Activated CD8-positive, alpha-beta memory T cell treated with anti-CD3 and anti-CD28 coated beads for 48 hours (primary cell): ENCODE measurements around the gene ZSCAN25.
"Not testable (repeated sequence)": the region's sequence is repeated elsewhere in the genome, so short reads cannot be mapped to it uniquely, and the experiment has no call there.

ENCODE experiments used
- DNase-seq, 3 experiments: peaks; one replicate each; pipeline ENCODE4 v3.0.0-alpha.2; 2020; ENCODE audit warnings: low read depth in 2 of 3, low spot score in 2 of 3

ZSCAN25 gene

DNA sequence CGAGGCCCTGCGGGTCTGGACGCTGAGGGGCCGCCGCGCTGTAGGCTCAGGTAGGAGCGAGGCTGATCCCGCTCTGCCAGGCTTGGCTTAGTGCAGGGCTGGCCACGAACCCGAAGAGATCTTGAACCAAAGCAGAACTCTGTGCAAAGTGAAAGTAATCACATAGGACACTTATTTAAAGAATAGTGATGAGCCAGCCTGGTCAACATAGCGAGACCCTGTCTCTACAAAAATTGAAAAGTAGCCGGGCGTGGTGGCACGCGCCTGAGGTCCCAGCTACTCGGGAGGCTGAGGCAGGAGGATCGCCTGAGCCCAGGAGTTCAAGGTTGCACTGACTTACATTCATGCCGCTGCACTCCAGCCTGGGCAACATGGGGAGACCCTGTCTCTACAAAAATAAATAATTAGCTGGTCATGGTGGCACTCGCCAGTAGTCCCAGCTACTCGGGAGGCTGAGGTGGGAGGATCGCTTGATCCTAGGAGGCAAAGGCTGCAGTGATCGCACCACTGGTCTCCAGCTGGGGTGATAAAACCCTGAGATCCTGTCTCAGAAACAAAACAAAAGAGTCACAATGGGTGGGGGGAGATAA is 541 bp downstream of the ZSCAN25 start:
- DNase-seq, result no peak

DNA sequence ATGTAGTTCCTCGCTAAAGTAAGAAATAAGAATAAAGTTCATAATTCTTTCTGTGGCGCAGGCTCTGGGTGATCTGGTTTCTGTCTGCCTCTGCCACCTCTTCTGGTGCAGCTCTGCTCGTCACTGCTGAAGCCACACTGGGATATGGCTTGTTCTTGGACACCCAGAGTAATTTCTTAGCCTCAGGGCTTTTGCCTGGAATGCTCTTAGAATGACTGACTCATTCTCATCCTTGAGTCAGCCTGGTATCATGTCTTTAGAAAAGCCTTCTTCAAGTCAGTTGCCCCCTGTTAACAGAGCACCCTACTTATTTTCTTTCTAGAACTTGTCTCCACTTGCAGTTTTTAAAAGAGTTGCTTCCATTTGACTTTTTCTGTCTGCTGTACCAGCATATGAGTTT is 2.0 kb downstream of the ZSCAN25 start:
- DNase-seq, result no peak

DNA sequence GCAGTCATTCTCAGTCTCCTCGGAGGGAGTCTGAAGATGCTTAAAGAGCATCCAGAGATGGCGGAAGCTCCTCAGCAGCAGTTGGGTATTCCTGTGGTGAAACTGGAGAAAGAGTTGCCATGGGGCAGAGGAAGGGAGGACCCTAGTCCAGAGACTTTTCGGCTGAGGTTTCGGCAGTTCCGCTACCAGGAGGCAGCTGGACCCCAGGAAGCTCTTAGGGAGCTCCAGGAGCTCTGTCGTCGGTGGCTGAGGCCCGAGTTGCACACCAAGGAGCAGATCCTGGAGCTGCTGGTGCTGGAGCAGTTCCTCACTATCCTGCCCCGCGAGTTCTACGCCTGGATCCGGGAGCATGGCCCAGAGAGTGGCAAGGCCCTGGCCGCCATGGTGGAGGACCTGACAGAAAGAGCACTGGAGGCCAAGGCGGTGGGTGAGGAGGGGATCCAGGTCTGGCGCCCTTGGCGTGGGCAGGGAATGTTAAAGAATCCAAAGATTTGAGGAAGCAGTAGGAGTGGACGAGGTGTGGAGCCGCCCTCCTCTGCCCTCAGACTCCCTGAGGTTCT is 2.9 kb downstream of the ZSCAN25 start:
- no peak for DNase-seq

DNA sequence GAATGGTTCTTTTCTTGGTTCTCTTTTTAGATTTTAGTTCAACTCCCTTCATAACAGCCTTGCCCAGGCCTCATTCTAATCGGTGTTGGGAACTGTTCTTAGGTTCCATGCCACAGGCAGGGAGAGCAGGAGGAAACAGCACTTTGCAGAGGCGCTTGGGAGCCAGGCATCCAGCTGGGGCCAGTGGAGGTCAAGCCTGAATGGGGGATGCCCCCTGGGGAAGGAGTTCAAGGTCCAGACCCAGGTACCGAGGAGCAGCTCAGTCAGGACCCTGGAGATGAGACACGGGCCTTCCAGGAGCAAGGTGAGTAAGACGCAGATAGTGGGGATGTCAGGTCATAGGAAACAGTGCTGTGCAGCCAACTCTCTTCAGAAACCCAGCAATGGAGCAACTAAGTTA is 4.5 kb downstream of the ZSCAN25 start:
- DNase-seq, result no peak

DNA sequence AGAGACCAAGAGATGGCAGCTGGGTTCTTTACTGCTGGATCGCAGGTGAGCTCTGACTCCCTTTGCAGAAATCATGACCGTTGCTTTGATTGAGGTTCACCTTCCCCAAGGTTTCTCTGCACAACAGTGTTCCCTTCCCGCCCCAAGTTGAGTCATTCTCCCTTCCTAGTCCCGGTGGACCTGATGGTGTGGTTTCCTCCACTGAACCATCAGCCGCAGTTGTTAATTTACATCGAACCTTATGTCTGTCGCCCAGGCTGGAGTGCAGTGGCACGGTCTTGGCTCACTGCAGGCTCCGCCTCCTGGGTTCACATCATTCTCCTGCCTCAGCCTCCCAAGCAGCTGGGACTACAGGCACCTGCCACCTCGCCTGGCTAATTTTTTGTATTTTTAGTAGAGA is 5.8 kb downstream of the ZSCAN25 start:
- no peak for DNase-seq

DNA sequence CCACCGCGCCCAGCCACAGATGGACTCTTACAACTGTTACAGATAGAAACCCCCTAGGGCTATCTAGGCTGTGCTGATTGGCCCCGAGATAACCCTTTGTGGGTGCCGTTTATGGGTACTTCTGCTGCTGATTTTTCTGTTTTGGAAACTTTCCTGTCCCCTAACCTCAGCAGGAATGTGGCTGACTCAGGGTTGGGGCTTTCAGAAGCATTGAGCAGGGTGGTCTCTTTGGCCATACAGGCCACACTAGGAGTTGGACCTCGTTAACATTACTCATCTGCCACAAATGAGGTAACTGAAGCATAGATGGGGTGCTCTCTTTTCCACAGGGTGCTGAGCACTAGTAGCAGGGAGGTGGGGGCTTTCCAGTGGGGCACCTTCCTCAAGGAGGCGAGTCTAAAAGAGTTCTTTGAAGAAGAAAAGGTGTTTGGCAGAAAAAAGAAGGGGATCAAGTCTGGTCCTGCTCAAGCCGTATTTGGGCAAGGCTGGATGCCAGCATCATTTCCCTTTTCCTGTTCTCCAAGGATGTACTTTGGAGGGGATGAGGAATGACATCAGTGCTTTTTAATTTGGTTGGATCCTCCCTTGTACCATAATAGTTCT is 6.4 kb downstream of the ZSCAN25 start:
- no peak for DNase-seq

DNA sequence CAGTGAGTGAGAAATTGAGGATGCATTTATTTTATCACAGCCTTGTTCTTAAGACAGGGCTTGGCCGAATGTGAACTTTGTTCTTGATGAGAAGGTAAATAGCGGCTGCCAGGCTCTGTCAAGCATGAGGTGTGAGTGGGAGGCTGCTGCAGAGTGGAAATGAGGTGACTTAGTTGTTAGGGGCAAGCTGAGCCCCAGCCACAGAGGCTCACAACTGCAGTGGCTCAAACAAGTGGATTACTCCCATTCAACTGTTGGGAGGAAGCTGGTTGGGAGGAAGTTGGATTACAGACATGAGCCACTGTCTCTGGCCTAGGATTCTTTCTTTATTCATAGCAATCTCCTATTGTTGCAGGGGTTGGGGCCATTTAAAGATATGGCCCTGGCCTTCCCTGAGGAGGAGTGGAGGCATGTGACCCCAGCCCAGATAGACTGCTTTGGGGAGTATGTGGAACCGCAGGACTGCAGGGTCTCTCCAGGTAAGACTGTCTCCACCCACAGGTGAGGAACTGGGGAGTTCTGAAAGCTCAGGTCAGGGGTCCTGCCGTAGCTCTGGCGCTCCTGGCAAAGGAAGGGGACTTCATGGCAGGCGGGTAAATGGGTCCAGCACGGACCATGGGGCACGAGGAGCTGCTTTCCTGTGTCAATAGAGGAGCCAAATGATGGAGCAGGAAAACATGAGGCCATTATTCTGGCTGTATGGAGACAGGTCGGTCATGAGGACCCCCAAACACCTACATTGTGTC is 7.1 kb downstream of the ZSCAN25 start:
- DNase-seq, result no peak

DNA sequence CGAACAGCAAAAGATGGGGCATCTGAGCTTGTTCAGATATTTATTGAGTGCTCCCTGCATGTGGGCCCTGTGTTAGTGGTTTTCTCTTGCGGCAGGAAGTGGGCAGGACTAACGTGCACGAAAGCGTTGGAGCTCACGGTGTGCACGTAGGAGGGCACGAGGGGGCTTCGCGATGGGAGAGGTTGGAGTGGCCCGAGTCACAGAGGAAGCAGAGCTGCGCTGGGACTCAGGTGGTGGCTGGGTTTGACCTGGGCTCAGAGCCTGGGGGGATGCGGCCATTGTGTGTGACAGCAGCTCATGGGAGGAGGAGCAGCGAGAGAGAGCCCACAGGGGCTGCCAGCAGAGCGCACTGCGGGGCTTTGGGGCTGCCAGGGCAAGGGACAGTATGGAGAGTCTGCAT is 7.7 kb downstream of the ZSCAN25 start:
- peak in 2 of 3 experiments; percentile 39 to 59 for DNase-seq

DNA sequence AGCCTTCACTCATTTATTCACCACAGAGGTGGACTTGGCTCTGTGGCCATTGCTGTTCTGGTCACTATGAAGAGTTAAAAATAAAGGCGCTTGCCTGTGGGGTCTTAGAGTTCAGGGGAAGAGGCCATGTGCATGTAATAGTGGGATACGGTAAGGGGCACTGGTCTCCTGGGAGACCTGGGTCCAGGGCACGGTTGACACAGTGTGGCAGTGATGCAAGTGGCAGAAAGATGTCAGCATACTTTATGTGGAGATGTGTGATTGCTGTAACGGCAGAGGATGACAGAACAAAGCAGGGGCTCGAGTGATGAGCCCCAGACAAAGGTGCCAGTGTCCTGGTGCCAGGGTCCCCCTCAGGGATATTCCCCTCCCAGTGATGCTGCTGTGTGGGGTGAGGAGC is 8.6 kb downstream of the ZSCAN25 start:
- DNase-seq, result no peak

DNA sequence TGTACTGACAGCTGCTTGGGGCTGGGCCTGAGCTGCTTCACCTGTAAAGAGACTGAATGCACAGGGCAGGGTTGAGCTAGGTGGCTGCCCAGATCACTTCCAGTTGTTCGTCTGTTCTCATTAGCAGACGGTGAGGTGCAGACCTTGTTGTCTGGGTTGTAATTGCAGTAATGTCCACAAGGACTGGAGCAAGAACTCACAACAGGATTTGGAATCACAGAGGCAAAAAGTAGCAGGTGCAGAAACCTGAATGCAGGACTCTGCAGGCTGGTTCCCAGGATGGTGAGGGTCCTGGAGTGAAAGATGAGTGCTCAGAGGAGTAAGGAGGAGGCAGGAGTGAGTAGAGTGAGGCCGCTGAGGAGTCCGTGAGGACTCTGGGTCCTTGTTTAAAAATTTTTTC is 9.2 kb downstream of the ZSCAN25 start:
- DNase-seq, result no peak

DNA sequence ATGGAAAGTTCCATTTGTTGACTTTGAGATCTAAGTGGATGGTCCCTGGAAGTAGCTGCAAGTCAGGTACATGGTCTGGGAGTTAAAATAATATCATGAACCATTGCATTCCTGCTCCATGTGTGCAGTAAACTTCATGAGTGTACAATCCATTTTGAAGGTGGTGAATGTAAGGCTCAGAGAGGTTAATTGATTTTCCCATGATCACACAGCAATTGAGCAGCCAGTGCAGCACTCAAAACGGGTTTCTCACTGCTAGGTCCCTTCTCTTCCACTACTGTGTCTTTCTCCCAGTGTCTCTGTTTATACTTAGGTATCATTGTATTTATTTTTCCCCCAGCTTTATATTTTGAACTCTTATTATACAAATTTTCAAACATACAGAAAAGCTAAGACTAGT is 9.9 kb downstream of the ZSCAN25 start:
- DNase-seq, result no peak

DNA sequence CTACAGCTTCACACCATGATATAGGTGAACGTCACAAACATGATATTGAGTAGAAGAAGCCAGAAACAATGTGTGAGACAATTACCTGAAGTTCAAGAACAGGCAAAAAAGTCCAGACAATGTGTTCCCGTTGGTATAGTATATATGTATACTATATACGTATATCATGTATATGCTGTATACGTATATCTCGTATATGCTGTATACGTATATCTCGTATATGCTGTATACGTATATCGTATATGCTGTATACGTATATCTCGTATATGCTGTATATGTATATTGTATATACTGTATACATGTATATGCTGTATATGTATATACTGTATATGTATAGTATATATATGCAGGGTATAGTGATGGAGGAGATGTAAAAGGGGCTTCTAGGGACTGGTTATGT is 10.8 kb downstream of the ZSCAN25 start:
- DNase-seq, result no peak

DNA sequence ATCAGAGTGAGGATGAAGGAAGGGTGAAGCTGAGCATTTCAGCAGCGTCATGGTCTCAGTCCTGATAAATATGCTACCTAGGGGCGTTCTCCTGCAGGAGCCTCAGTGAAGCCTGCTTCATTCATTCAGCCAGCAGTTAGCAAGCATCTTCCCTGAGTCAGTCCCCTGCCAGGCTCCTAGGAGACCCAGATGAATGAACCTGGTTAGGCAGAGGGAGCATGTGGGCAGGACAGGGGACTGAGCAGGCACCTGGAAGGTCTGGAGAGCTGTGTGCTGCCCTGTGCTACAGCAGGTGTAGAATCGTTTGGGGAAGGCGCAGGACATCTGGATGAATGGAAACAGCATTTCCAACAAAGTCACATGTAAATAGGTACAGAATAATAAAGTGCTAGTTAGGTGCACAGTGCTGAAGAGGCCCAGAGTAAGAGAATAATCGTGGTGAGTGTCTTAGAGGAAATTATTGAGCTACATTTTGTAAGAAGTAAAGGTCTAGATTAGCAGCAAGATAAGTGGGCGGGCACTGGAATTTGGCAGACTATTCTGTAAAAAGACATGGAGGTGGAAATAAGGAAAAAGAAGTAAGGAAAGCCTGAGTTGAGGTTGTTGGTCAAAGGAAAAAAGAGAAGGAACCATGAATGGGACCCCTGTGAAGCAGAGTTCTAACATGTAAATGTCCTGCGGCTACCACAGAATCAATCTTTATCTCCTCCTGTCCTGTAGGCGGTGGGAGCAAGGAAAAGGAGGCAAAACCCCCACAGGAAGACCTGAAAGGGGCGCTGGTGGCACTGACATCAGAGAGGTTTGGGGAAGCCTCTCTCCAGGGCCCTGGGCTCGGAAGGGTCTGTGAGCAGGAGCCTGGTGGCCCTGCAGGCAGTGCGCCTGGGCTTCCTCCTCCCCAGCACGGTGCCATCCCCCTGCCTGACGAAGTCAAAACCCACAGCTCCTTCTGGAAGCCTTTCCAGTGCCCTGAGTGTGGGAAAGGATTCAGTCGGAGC is 12.0 kb downstream of the ZSCAN25 start:
- no peak for DNase-seq

DNA sequence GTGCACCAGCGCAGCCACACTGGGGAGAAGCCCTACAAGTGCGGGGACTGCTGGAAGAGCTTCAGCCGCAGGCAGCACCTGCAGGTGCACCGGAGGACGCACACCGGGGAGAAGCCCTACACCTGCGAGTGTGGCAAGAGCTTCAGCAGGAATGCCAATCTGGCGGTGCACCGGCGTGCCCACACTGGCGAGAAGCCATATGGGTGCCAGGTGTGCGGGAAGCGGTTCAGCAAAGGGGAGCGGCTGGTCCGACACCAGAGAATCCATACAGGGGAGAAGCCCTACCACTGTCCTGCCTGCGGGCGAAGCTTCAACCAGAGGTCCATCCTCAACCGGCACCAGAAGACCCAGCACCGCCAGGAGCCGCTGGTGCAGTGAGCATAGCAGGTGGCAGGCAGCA is 12.9 kb downstream of the ZSCAN25 start:
- DNase-seq, result no peak

DNA sequence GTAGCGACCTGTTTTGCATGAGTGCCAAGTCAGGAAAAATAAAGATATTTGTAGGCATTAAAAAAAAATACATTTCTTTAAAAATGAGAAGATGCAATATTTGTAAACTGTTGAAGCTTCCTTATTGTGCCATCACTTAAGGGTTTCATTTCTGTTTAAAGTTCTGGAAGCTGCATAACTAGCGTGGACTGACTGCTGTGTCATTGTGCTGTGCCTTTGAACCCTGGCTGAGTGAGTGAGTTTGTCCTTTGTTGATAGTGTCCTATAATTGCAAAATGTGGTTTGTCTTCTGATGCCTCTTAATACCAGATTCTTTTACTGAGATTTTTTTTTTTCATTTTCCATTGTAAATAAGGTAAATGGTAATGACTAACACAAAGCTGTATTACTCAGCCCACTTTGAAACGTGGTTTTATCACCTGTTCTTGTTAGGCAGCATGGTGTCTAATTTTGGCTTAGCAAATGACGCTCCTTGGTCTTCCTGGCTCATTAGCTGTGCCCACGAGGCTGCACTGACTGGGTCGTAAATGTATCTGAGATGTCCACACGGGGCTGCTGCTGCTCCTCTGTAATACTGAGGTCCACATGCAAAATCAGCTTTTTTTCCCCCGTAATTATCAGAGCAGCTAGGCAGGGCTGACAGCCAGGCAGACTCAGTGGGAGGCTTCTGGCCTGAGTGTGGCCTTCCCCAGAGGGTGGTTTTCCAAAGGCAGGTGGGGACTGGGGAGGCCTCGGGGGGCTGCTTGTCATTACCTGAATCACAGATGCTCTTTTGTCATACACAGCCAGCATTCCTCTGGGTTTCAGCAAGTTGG is 14.8 kb downstream of the ZSCAN25 start:
- DNase-seq, result no peak

DNA sequence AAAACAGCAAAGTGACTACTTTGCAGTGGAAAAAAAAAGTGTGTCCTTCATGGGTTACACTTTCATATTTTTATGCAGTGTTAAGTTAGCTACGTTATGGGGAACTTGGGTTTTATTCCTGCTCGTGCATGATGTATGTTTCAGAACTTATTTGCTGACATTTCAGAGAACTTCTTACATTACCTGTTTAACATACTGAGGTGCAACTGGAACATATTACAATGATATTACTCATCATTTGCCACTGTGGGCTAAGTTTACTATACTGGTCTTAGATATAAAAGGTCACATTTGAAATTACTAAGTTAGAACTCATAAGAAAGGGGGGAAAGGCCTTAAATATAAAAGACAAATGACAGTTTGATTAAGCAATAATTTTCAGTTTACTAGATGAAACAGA is 20.7 kb downstream of the ZSCAN25 start:
- not testable (repeated sequence) for DNase-seq

DNA sequence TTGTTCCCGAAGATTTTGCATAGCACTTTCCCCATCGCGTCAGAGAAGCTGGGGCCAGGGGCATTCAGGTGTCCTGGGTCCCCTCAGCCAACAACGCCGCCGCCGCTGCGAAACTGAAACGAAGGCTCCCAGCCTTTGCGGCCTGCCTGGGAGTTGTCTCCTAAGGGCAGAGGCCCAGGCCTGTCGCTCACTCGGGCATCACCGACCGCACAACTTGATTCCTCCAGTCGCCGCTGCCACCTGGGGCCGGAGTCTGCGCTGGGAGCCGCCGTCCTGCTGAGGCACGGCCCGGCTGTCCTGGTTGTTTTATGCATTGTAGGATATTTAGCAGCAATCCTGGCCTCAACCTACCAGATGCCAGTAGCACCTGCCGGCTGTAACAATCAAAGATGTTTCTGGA is 22.0 kb downstream of the ZSCAN25 start:
- DNase-seq, result no peak

DNA sequence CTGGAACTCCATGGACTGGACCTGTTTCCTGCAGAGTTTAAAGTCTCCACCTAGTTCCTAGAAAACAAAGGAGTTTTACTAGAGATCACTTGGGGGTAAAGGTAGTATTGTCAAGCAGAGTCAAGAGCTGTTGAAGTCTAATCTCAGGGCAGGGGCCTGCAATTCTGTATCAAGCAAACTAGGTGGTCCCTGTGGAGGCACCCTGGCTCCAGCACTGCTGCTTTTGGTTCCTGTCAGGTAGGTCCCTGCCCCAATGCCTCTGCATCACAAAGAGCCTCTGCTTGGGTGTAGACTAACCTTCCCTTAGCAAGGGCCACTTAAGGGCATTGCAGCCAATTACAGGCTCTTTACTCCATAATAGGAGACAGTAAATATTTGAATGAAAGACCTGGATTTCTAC is 22.5 kb downstream of the ZSCAN25 start:
- no peak for DNase-seq

DNA sequence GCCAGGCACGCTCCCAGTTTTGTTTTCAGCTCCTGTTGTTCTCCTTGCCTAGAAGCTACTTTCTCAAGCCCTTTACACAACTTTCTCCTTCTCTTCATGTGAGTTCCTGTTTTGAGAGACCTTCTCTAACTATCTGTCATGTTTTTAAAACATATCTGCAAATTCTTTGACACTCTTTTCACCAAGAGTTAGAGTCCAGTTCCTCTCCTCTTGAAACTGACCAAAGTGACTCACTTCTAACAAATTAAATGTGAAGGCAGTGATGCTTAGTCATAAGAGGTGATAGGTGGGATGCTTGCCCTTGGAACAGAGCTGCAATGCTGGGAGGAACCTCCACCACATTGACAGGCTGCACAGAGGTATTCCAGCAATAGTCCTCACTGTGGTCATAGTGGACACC is 25.3 kb downstream of the ZSCAN25 start:
- no peak for DNase-seq

DNA sequence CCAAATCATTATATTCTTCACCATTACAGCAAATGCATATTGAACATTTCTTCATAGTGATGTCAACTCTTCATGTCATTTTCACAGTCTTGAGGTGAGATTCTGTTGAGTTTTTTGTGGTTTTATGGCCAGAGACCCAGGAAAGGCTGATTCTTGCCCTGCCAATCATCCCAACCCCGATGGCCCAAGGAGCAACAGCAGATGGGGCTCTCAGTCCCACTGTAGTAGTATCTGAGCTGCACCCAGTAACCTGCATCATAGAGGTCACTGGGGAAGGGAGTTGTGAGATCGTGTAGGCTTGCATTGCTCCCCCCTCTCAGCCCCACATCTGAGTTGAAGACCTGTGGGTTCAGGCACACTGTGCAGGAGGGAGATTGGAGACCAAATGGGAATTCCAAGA is 26.7 kb downstream of the ZSCAN25 start:
- no peak for DNase-seq
